ENCODE measurements around the gene NHLH1.

Gene NHLH1

GRCh38 chr1:160359559-160360226, 7.2 kb upstream of the NHLH1 start:
- no peak overlapping the region for H3K9ac ChIP-seq (ENCODE audit: low read depth, low read length)
- no peaks in the 10 kb centered on the region for H3K27me3 ChIP-seq (ENCODE audit: insufficient read depth, low read length)
- peaks cover 14% of the 10 kb centered on the region; the same call in 1 of the 2 replicates for H3K4me1 ChIP-seq (ENCODE audit: insufficient read depth, low read length)
- no peaks in the 10 kb centered on the region for H3K9me3 ChIP-seq (ENCODE audit: insufficient read depth, low read depth, low read length)
- peaks cover 60% of the 10 kb centered on the region for H3K36me3 ChIP-seq (ENCODE audit: insufficient read depth, low read depth, low read length)
- H3K4me3 ChIP-seq (ENCODE audit: low read length) = no peak overlapping the region
- H3K27ac ChIP-seq (ENCODE audit: low read length) = no peak overlapping the region

GRCh38 chr1:160360227-160360695, 6.6 kb upstream of the NHLH1 start:
- peaks cover 54% of the 10 kb centered on the region for H3K36me3 ChIP-seq (ENCODE audit: insufficient read depth, low read depth, low read length)
- no peaks in the 10 kb centered on the region for H3K27me3 ChIP-seq (ENCODE audit: insufficient read depth, low read length)
- H3K9me3 ChIP-seq (ENCODE audit: insufficient read depth, low read depth, low read length) = no peaks in the 10 kb centered on the region
- no peak overlapping the region for H3K9ac ChIP-seq (ENCODE audit: low read depth, low read length)
- H3K4me1 ChIP-seq (ENCODE audit: insufficient read depth, low read length) = peaks cover 14% of the 10 kb centered on the region; the same call in 1 of the 2 replicates
- H3K4me3 ChIP-seq (ENCODE audit: low read length) = no peak overlapping the region
- H3K27ac ChIP-seq (ENCODE audit: low read length) = no peak overlapping the region

GRCh38 chr1:160361199-160361598, 5.7 kb upstream of the NHLH1 start:
- Histone ChIP-seq H3K9me3 (ENCODE audit: insufficient read depth, low read depth, low read length) (no peaks in the 10 kb centered on the region), H3K36me3 (ENCODE audit: insufficient read depth, low read depth, low read length) (peaks cover 45% of the 10 kb centered on the region), H3K27ac (ENCODE audit: low read length) (peak overlapping the region; percentile 42), H3K4me1 (ENCODE audit: insufficient read depth, low read length) (peaks cover 14% of the 10 kb centered on the region; the same call in 1 of the 2 replicates), H3K4me3 (ENCODE audit: low read length) (no peak overlapping the region), H3K9ac (ENCODE audit: low read depth, low read length) (no peak overlapping the region; the same call in 1 of the 2 replicates), H3K27me3 (ENCODE audit: insufficient read depth, low read length) (no peaks in the 10 kb centered on the region)

DNA sequence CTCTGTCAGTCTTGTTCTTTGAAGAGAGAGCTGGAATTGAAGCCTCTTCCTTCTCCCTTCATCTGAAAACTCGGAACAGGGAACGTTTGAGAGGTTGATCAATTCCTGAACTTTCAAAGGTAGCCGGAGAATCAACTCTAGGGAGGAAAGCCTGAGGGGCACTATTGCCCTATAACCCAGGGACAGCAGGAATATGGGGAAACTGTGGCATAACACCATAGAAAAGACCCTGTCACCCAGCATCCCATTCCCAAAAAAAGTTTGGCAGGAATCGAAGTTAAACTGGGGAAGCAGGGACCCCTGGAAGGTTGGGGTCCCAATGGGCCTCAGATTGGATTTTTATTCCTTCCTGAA, 5.1 kb upstream of the NHLH1 start:
- Histone ChIP-seq H3K27me3 (ENCODE audit: insufficient read depth, low read length) (no peaks in the 10 kb centered on the region), H3K4me1 (ENCODE audit: insufficient read depth, low read length) (peaks cover 17% of the 10 kb centered on the region; the same call in 1 of the 2 replicates), H3K4me3 (ENCODE audit: low read length) (no peak overlapping the region), H3K9ac (ENCODE audit: low read depth, low read length) (peak overlapping the region; percentile 73), H3K9me3 (ENCODE audit: insufficient read depth, low read depth, low read length) (no peaks in the 10 kb centered on the region), H3K36me3 (ENCODE audit: insufficient read depth, low read depth, low read length) (peaks cover 39% of the 10 kb centered on the region), H3K27ac (ENCODE audit: low read length) (peak overlapping the region; percentile 42)

DNA sequence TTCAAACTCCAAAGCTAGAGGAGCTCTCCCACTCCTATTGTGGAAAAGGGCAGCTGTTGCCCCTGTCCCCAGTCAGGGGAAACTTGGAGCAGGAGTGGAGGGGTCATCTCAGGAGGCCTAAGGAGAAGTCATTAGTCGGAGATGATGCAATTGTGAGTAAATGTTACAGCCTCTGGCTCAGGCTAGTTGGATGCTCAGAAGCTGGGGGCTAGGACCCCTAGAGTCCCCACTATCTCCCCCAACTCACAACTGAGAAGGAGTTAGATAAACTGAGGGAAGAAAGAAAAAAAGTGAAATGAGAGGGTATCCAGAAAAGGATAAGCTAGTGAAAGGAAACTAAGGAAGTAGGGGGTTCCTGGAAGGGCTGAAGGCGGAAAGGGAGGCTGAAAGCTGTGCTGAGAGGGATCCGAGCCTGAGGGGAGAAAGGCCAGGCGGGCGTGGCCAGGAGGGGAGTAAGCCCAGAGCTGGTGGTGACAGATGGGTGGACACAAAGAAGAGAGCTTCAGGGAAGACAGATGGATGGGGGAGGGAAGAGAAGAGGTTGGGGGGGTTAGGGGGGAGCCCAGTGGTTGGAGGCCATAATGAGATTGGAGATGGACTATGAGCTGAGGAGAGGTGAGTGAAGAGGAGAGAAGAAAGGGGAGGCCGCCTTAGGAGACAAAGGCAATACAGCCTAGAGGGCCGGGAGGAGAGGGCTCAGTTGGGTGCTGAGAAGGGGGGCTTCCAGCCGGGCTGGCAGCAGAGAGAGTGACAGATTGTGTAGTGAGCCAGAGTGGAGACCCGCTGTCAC, 4.5 kb upstream of the NHLH1 start:
- Histone ChIP-seq H3K4me3 (ENCODE audit: low read length) (no peak overlapping the region), H3K27ac (ENCODE audit: low read length) (peak overlapping the region; percentile 42), H3K27me3 (ENCODE audit: insufficient read depth, low read length) (no peaks in the 10 kb centered on the region), H3K9ac (ENCODE audit: low read depth, low read length) (peak overlapping the region; percentile 73), H3K9me3 (ENCODE audit: insufficient read depth, low read depth, low read length) (no peaks in the 10 kb centered on the region), H3K36me3 (ENCODE audit: insufficient read depth, low read depth, low read length) (peaks cover 33% of the 10 kb centered on the region), H3K4me1 (ENCODE audit: insufficient read depth, low read length) (peaks cover 17% of the 10 kb centered on the region; the same call in 1 of the 2 replicates)

- Histone ChIP-seq H3K4me3 (ENCODE audit: low read length) (no peak overlapping the region), H3K9ac (ENCODE audit: low read depth, low read length) (peak overlapping the region; percentile 73; the same call in 1 of the 2 replicates), H3K9me3 (ENCODE audit: insufficient read depth, low read depth, low read length) (no peaks in the 10 kb centered on the region), H3K27ac (ENCODE audit: low read length) (no peak overlapping the region), H3K36me3 (ENCODE audit: insufficient read depth, low read depth, low read length) (peaks cover 27% of the 10 kb centered on the region), H3K27me3 (ENCODE audit: insufficient read depth, low read length) (no peaks in the 10 kb centered on the region), H3K4me1 (ENCODE audit: insufficient read depth, low read length) (peaks cover 17% of the 10 kb centered on the region; the same call in 1 of the 2 replicates)
Measured at GRCh38 chr1:160363010-160363409, 3.9 kb upstream of the NHLH1 start.

- no peak overlapping the region for H3K27ac ChIP-seq (ENCODE audit: low read length)
- peaks cover 17% of the 10 kb centered on the region; the same call in 1 of the 2 replicates for H3K4me1 ChIP-seq (ENCODE audit: insufficient read depth, low read length)
- no peaks in the 10 kb centered on the region for H3K9me3 ChIP-seq (ENCODE audit: insufficient read depth, low read depth, low read length)
- H3K4me3 ChIP-seq (ENCODE audit: low read length) = no peak overlapping the region
- peaks cover 21% of the 10 kb centered on the region for H3K36me3 ChIP-seq (ENCODE audit: insufficient read depth, low read depth, low read length)
- no peak overlapping the region for H3K9ac ChIP-seq (ENCODE audit: low read depth, low read length)
- H3K27me3 ChIP-seq (ENCODE audit: insufficient read depth, low read length) = no peaks in the 10 kb centered on the region
Measured at GRCh38 chr1:160363951-160364735, 2.7 kb upstream of the NHLH1 start.

GRCh38 chr1:160365325-160365724, 1.5 kb upstream of the NHLH1 start:
- no peak overlapping the region for H3K27ac ChIP-seq (ENCODE audit: low read length)
- no peak overlapping the region for H3K4me3 ChIP-seq (ENCODE audit: low read length)
- H3K36me3 ChIP-seq (ENCODE audit: insufficient read depth, low read depth, low read length) = peaks cover 10% of the 10 kb centered on the region; the same call in 1 of the 2 replicates
- H3K4me1 ChIP-seq (ENCODE audit: insufficient read depth, low read length) = peaks cover 17% of the 10 kb centered on the region; the same call in 1 of the 2 replicates
- no peaks in the 10 kb centered on the region for H3K27me3 ChIP-seq (ENCODE audit: insufficient read depth, low read length)
- H3K9ac ChIP-seq (ENCODE audit: low read depth, low read length) = no peak overlapping the region
- H3K9me3 ChIP-seq (ENCODE audit: insufficient read depth, low read depth, low read length) = no peaks in the 10 kb centered on the region

GRCh38 chr1:160367516-160367900, 637 bp downstream of the NHLH1 start:
- no peak overlapping the region for H3K4me3 ChIP-seq (ENCODE audit: low read length)
- peaks cover 8% of the 10 kb centered on the region; the same call in 1 of the 2 replicates for H3K4me1 ChIP-seq (ENCODE audit: insufficient read depth, low read length)
- H3K36me3 ChIP-seq (ENCODE audit: insufficient read depth, low read depth, low read length) = no peaks in the 10 kb centered on the region
- H3K27me3 ChIP-seq (ENCODE audit: insufficient read depth, low read length) = no peaks in the 10 kb centered on the region
- H3K9me3 ChIP-seq (ENCODE audit: insufficient read depth, low read depth, low read length) = no peaks in the 10 kb centered on the region
- no peak overlapping the region for H3K27ac ChIP-seq (ENCODE audit: low read length)
- no peak overlapping the region for H3K9ac ChIP-seq (ENCODE audit: low read depth, low read length)

- no peak overlapping the region for H3K27ac ChIP-seq (ENCODE audit: low read length)
- H3K27me3 ChIP-seq (ENCODE audit: insufficient read depth, low read length) = no peaks in the 10 kb centered on the region
- no peaks in the 10 kb centered on the region for H3K9me3 ChIP-seq (ENCODE audit: insufficient read depth, low read depth, low read length)
- H3K4me1 ChIP-seq (ENCODE audit: insufficient read depth, low read length) = 0 out of 2 replicates have a peak, but pooled peaks cover 3% of the 10 kb centered on the region
- no peaks in the 10 kb centered on the region for H3K36me3 ChIP-seq (ENCODE audit: insufficient read depth, low read depth, low read length)
- no peak overlapping the region for H3K4me3 ChIP-seq (ENCODE audit: low read length)
- H3K9ac ChIP-seq (ENCODE audit: low read depth, low read length) = no peak overlapping the region
Measured at GRCh38 chr1:160367934-160368923, 1.4 kb downstream of the NHLH1 start.

All from iPS-20b (cell line).